Measurements from ENCODE around the gene HOXB13. TPM values are rescaled to one million over a fixed set of nuclear protein-coding genes. Genes with fewer than 3 reads are reported as not detected.

HOXB13 gene
- total RNA-seq, 1 experiment from 2014 or later: not detected

DNA sequence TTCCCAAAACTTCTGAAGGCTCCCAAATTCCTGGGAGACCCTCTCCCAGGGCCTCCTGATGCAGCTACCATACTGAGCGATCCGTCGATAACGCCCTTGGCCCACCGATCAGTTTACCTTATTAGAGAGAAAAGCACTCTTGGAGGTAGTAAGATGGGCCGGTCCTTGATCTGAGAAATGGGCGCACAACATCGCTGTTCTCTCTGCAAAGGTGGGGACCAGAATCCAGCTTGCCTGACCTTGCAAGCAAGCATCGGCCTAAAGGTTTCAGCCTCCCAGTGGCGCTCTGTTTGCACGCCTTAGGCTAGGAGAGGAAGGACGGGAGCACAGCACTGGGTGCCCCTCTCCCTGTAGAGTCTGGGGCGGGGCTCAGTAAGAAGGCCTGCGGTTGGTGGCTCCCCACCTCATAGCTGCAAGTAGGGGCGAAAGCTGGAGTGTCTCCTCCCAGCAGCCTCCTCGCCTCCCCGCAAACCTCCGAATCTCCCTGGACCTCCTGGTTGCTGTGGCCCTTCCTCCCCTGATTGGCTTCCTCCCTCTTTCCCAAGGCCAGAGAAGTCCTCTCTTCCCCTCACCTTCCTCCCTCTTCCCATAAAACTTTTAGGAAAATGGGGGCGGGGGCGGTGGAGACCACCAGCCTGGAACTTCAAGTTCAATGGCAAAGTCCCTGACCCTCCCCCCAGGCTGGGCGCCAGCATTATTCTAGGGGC lies 6.2 kb downstream of the HOXB13 start, which contains the start of gene PRAC1:
PRAC1 (minus strand) TSS at position 318 of the 707 bp plus-strand sequence; CDS start at position 192, 126 bp downstream.
- DNase-seq: peak; percentile 80
- Histone ChIP-seq H2BK15ac (ENCODE audit: low read depth, low read length) (no peak within 1 kb of the TSS), H4K8ac (replicated peaks; ENCODE audit: insufficient read length, low read depth, low read length) (no peak within 1 kb of the TSS), H3K4me1 (ENCODE audit: insufficient read depth, low read length) (peaks cover 2% of the 10 kb centered on the region; the same call in 1 of the 2 replicates), H3K27me3 (ENCODE audit: insufficient read depth, low read length) (peaks cover 100% of the 10 kb centered on the region), H4K5ac (ENCODE audit: insufficient read length, low read depth, low read length) (no peak within 1 kb of the TSS), H3K79me1 (ENCODE audit: insufficient read depth, low read depth, low read length, poor library complexity, severe bottlenecking) (no peaks in the 10 kb centered on the region), H2BK12ac (ENCODE audit: insufficient read length, low read depth, low read length) (no peak within 1 kb of the TSS), H4K91ac (ENCODE audit: insufficient read length, low read depth, low read length) (no peak within 1 kb of the TSS), H3K14ac (ENCODE audit: insufficient read depth, low read length) (no peak within 1 kb of the TSS), H4K20me1 (ENCODE audit: control insufficient read depth, insufficient read depth, insufficient read length) (peaks cover 4% of the 10 kb centered on the region), H3K27ac (ENCODE audit: insufficient read length, low read depth, low read length) (no peak within 1 kb of the TSS), H3K79me2 (ENCODE audit: insufficient read depth, low read length) (no peaks in the 10 kb centered on the region), H3K23ac (ENCODE audit: insufficient read length, low read depth, low read length) (no peak within 1 kb of the TSS), H3K56ac (ENCODE audit: insufficient read length, low read depth, low read length) (no peak within 1 kb of the TSS), H3T11ph (ENCODE audit: low read length) (no peak within 1 kb of the TSS), H3K9ac (ENCODE audit: extremely low read depth, insufficient read length, low read length) (no peak within 1 kb of the TSS), H3K4me2 (ENCODE audit: insufficient read depth, insufficient read length, low read length) (peak within 1 kb of the TSS; percentile 16), H3K18ac (ENCODE audit: insufficient read length, low read depth, low read length) (no peak within 1 kb of the TSS), H2AFZ (ENCODE audit: low read length) (no peak within 1 kb of the TSS), H2BK20ac (ENCODE audit: low read depth, low read length, poor library complexity, severe bottlenecking) (no peak within 1 kb of the TSS), H3K9me3 (ENCODE audit: control insufficient read depth, low read depth, low read length) (no peaks in the 10 kb centered on the region), H2BK120ac (ENCODE audit: low read depth, low read length, poor library complexity, severe bottlenecking) (no peak within 1 kb of the TSS), H2BK5ac (ENCODE audit: insufficient read length, low read length) (no peak within 1 kb of the TSS), H3K23me2 (ENCODE audit: insufficient read length, low read depth, low read length, poor library complexity, severe bottlenecking) (peaks cover 12% of the 10 kb centered on the region), H3K4ac (ENCODE audit: low read depth, low read length) (no peak within 1 kb of the TSS), H2AK5ac (ENCODE audit: insufficient read length, low read length) (no peak within 1 kb of the TSS)
- peaks cover 0 to 2% (median 0%) of the 10 kb centered on the region in 3 experiments; a peak in 1 of 7 replicates for H3K36me3 Mint-ChIP-seq (ENCODE audit: insufficient read depth in 1 of 3, low read depth in 3 of 3)
- peak within 1 kb of the TSS in 1 of 2 experiments; percentile 57; a peak in 3 of 5 replicates for H3K4me3 Mint-ChIP-seq
- peaks cover 4 to 10% of the 10 kb centered on the region in 2 experiments; a peak in 4 of 5 replicates for H3K9me3 Mint-ChIP-seq
- H3K27ac Mint-ChIP-seq: no peak within 1 kb of the TSS
- H3K4me1 Mint-ChIP-seq: peaks cover 40 to 53% of the 10 kb centered on the region in 2 experiments
- no CpG with 5 or more reads among the region's 21 CpGs for WGBS (ENCODE audit: extremely low coverage, insufficient read length, low lambda C conversion rate)
- peaks cover 100% of the 10 kb centered on the region for H3K27me3 Mint-ChIP-seq (ENCODE audit: low read depth)
- TF ChIP-seq, protein P1, sequence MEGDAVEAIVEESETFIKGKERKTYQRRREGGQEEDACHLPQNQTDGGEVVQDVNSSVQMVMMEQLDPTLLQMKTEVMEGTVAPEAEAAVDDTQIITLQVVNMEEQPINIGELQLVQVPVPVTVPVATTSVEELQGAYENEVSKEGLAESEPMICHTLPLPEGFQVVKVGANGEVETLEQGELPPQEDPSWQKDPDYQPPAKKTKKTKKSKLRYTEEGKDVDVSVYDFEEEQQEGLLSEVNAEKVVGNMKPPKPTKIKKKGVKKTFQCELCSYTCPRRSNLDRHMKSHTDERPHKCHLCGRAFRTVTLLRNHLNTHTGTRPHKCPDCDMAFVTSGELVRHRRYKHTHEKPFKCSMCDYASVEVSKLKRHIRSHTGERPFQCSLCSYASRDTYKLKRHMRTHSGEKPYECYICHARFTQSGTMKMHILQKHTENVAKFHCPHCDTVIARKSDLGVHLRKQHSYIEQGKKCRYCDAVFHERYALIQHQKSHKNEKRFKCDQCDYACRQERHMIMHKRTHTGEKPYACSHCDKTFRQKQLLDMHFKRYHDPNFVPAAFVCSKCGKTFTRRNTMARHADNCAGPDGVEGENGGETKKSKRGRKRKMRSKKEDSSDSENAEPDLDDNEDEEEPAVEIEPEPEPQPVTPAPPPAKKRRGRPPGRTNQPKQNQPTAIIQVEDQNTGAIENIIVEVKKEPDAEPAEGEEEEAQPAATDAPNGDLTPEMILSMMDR (conservative IDR thresholded peaks at IDR 0.05): no peak
